DMS 273 treated with DMSO at 0.1 percent for 48 hours (cell line): ENCODE measurements around the gene ACAN.

Experiments
- DNase-seq: peaks from one replicate; lab custom pipeline; 2025; lab: John Stamatoyannopoulos, UW

Gene ACAN

GRCh38 chr15:88878720-88879184, 75.5 kb downstream of the ACAN start:
- DNase-seq = peak; percentile 31

GRCh38 chr15:88880944-88881740, 77.9 kb downstream of the ACAN start:
- DNase-seq = no peak

- DNase-seq = no peak
These were observed 78.5 kb downstream of the ACAN start for GRCh38 chr15:88881775-88882174.

GRCh38 chr15:88882785-88883184, 79.5 kb downstream of the ACAN start:
- no peak for DNase-seq

GRCh38 chr15:88887068-88887580, 83.9 kb downstream of the ACAN start:
- DNase-seq = no peak

GRCh38 chr15:88888719-88889118, 85.5 kb downstream of the ACAN start:
- no peak for DNase-seq

GRCh38 chr15:88890495-88890894, 87.3 kb downstream of the ACAN start:
- DNase-seq = no peak

- DNase-seq = no peak
These were observed 88.5 kb downstream of the ACAN start for GRCh38 chr15:88891540-88892254.

GRCh38 chr15:88894348-88894818, 91.1 kb downstream of the ACAN start:
- no peak for DNase-seq

GRCh38 chr15:88894819-88895767, 91.9 kb downstream of the ACAN start, which contains the start of gene HAPLN3:
HAPLN3 (minus strand) TSS chr15:88895544; CDS start chr15:88887298, 8,246 bp downstream.
- DNase-seq = no peak

GRCh38 chr15:88896333-88897033, 93.2 kb downstream of the ACAN start:
- no peak for DNase-seq

- no peak for DNase-seq
These were observed 93.9 kb downstream of the ACAN start for GRCh38 chr15:88897142-88897455.

GRCh38 chr15:88897456-88898194, 94.4 kb downstream of the ACAN start:
- DNase-seq = peak; percentile 12

GRCh38 chr15:88898736-88899135, 95.5 kb downstream of the ACAN start:
- no peak for DNase-seq

- no peak for DNase-seq
These were observed 96.0 kb downstream of the ACAN start for GRCh38 chr15:88899251-88899650.

GRCh38 chr15:88900309-88900981, 97.2 kb downstream of the ACAN start:
- no peak for DNase-seq

- no peak for DNase-seq
These were observed 97.8 kb downstream of the ACAN start for GRCh38 chr15:88900982-88901418.

- no peak for DNase-seq
These were observed 98.4 kb downstream of the ACAN start for GRCh38 chr15:88901508-88902220.

GRCh38 chr15:88902221-88902835, 99.1 kb downstream of the ACAN start:
- no peak for DNase-seq
